Measurements from ENCODE around the gene SNRNP200.

SNRNP200 gene

DNA sequence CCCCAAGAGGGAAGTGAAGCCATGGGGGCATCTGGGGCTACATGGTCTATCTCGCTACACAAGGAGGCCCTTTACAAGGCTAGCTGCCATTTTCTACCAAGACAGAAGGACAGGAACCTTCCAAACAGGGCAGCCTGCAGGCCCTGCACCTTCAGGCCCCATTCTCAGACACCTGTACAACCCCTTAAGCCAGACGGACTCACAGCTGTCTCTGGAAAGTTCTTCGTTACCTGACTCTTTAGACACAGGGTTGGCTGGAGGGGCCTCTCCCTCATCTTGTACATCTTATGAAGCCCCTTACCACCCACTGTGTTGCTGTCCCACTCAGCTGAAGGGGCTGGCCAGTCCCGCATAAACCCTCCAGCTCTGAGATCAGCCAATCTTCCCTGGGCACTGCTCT, 56.7 kb downstream of the SNRNP200 start:
- no peak for DNase-seq

DNA sequence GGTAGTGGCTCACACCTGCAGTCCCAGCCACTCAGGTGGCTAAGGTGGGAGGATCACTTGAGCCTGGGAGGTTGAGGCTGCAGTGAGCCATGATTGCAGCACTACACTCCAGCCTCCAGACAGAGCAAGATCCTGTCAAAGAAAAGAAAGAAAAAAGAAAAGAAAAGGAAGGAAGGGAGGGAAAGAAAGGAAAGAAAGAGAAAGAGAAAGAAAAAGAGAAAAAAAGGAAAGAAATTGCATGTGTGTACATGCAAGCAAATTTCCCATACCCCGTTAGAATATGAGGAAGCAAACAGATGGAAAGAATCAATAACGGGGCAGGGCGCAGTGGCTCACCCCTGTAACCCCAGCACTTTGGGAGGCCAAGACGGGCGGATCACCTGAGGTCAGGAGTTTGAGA, 57.5 kb downstream of the SNRNP200 start:
- no peak for DNase-seq

DNA sequence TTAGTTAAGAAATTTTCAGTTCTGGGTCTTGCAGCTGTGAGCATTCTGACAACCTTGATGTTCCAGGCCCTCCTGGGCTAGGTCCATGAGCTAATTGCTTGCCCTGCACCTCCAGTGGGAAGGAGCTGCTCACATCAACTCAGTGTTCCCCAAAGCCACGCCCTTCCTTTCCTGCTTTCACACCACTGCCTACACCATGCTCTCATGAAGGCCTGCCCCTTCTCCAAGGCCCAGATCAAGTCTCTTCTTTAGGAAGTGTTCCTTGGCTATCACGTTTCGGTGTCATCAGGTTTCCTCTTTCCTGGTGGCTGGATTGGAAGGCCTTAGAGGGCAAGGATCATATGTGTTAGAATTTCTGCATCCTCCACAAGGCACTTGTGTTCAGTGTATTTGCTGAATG, 58.3 kb downstream of the SNRNP200 start:
- no peak for DNase-seq

DNA sequence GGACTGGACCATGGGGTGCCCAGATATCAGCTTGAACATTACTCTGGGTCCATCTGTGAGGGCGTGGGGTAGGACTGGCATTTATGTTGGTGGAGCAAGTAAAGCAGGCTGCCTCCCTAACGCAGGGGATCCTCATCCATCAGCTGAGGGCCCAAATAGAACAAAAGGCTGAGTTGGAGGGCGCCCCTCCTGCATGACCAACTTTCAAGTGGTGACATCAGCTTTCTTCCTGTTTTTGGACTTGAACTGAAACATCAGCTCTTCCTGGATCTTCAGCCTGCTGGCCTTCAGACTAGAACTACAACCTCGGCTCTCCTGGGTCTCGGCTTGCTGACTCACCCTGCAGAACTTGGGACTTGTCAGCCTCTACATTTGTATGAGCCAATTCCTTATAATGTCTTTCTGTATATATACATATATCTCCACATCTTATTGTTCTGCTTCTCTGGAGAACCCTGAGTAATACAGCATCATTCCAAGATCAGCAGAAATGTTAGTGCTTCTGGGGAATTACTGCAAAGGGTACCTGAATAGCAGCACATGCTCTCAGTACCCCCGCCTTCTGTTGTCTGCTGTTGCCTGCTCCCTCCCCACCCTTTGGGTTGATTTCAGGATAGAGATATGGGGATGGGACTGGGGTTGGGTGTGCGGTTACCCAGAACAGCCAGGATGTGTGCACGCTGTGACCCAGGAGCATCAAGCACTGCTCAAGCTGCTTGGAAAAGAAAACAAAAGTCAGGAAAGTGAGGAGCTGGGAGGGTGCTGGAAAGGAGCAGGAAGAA, 59.5 kb downstream of the SNRNP200 start:
- no peak for DNase-seq

DNA sequence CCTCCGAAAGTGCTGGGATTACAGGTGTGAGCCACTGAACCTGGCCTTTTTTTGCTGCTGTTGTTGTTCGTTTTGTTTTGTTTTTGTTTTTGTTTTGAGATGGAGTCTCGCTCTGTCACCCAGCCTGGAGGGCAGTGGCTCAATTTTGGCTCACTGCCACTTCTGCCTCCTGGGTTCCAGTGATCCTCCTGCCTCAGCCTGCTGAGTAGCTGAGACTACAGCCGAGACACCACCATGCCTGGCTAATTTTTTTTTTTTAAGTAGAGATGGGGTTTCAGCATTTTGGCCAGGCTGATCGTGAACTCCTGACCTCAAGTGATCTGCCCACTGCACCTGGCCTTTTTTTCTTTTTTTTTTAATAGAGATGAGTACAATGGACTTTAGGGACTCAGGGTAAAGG, 61.5 kb downstream of the SNRNP200 start:
- no peak for DNase-seq

DNA sequence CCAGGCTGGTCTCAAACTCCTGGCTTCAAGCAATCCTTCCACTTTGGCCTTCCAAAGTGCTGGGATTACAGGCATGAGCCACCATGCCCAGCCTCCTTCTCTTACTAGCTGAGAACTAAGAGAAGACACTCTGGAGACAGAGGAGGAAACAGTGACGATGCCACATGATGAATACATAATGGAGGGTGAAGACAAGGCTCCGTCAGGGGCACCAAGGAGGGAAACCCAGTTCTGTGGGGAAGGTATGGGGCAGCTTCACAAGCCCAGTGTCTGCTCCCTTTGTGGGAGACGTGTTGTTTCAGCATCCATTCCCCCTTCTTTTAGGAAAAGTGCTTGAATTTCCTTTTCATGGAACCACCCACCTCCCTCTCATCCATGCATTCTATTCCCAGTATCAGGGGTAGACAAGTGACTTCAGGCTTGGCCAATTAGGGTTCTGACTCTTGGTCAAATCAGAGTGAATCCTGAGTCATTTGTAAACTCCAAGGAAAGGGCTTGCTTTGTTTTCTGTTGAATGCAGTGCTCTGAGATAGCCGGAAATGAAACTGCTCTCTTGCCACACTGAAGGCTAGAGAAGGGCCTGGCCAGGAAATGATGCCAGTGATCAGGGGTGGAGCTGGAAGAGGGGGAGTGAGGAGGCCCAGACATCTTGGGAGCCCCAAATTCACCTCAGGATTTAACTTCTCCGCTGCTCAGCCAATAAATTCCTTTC, 63.3 kb downstream of the SNRNP200 start:
- peak; percentile 13 to 14 for DNase-seq

DNA sequence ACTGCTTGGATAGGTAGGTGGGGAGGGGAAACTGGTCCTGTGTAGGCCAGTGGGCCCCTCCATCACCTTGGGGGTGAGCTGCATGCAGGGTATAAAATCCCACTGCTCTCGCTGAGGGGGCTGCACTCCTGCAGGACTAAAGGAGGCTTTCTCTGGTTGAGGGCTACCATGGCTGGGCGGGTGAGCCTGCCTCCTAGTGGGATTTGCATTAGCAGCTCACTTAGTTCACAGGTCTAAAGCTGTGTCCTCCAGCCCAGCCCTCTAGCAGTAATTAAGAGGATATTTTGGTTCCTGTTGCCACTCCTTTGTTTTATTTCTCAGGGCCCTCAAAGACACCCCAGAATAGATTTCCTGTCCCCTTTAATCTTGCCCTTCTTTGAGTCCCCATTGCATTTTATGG, 64.1 kb downstream of the SNRNP200 start:
- no peak for DNase-seq

DNA sequence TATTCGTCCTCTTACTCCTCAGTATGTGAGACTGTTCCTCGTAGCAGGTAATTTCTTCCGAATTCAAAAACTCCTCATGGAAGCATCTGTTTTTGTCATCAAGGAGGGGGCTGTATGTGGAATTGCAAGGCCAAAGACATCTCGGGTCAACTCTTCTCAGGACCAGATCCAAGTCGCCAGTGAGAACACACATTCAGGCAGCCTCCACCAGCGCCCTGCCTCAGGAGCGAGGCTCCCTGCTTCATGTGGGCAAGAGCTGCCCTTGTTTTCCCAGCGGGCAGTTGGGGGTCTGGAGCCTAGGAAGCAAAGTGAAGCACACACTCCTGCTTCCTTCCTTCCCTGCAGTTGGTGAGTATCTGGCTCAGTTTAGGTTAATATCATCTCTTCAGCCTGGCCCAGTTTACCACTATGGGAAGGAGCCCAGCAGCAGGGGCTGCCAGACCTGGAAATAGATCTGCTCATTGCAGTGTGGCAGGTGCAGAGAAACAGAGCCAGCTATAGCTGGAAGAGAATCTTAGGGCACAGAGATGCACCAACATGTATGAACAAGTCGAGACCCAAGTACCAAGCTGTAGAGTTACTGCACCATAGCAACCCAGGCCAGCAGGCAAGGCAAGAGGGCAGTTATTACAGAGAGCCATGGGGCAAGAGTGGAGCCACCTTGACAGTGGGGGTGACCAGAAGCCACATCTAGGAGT, 64.9 kb downstream of the SNRNP200 start:
- no peak for DNase-seq

DNA sequence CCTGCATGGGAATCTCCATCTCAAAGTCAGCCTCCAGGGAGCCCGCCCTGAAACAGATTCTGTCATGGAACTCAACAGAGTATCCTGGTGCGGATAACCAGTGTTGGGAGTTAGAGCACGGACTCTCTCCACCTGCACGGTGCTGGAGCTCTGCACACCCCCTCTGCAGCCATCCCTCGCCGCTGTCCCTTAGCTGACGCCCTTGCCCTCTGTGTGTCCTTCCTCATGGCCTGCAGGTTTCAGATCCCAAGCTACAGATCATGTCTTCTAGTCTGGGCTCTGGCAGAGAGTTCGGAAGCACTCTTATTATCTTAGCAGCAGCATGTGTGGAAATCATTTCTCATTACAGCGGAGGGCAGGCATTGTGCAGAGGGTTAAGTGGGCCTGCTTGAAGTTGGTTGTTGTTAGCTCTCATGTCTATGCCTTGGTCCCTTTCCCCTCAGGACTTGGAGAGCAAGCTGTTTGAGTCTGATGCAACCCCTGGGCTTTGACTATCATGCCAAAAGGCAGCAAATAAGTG, 65.5 kb downstream of the SNRNP200 start:
- no peak for DNase-seq

DNA sequence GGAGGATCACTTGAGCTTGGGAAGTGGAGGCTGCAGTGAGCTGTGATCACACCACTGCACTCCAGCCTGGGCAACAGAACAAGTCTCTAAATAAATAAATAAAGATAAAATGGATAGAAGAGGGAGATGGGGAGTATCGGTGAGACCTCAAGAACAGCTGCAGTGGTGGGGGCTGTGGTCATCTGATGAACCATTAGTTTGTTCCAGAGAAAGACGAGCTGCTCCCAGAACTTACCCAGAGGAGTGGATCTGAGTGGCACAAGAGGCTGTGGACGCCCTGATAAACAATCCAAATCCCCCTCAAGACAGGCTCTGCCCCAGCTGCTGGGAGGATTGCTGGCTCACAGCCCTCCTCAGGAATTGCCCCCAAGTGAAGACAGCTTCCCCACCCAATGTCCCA, 66.3 kb downstream of the SNRNP200 start:
- DNase-seq: no peak

DNA sequence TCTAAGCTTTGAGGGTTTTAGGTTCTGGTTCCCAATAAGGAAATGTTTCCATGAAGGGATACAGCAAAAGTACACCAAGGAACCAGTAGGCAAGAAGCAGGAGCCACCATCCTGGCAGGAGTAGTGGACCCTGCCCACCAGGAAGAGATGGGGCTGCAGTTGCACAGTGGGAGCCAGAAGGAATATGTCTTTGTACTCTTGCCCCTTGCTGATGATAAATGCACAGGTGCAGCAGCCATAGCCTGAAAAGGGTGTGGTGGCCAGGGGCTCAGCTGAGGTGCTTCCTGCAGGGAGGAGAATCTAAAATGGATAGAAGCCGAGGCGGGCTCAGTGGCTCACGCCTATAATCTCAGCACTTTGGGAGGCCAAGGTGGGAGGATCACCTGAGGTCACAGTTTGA, 67.1 kb downstream of the SNRNP200 start:
- DNase-seq: no peak

DNA sequence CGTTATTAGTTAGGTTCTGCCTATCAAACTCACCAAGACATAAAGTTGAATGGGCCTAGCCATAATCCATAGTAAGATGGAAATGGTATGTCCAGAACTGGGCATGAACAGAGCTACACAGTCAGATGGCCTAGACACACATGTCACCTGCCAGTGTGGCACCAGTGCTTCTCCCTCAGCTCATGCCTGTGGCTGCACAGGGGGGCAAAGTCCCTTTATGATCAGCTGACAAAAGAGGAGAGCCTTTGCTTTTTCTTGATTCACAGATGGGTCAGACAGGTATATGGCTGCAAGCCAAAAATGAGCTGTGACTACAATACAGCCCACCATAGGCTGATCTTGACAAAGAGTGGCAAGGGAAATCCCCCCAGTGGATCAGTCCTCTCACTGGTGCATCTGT, 68.5 kb downstream of the SNRNP200 start:
- DNase-seq: no peak

DNA sequence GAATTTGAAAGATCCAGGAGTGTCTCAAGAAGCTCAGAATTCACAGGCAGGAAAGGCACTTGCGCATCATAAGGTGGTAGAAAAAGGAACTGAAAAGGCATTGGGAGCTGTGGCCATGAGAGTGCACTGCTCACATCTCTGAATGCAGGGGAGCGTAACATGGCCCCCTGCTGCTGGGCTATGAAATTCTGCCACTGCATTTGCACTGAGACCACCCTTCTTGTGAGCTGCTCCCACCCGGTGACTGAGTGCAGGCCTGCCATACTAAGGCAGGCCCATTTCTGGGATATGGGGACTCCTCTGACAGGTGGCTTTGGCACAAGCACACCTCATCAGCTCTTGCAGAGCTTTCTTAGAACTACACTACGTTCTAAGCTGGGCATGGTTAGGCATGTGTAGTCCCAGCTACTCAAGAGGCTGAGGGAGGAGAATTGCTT, 71.4 kb downstream of the SNRNP200 start:
- no peak for DNase-seq

DNA sequence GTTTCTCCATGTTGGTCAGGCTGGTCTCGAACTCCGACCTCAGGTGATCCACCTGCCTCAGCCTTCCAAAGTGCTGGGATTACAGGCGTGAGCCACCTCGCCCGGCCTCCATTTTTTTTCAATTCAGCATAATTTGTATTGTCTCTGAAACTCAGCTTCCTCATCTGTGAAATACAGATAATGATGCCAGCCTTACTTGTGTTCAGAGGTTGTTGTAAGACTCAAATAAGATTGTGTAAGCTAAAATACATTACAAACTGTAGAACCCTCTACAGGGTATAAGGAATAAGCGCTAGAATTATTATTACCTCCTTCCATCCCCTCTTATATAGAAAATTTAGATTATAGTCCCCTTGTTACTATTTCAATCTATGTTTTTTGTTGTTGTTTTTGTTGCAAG, 71.9 kb downstream of the SNRNP200 start:
- no peak for DNase-seq

DNA sequence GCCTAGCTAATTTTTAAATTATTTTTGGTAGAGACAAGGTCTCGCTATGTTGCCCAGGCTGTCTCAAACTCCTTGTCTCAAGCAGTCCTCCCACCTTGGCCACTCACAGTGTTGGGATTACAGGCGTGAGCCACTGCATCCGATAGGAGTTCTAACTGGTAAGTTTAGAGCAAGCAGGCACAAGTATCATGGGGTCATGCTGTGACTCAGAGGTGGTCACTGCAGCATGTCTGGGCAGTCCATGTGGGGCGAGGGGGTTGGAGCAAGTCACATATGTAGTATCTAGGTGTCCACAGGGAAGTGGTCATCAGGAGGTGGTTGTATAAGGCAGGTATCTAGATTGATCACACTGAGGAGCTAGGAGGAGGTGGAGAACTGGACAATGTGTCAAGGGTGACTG, 74.0 kb downstream of the SNRNP200 start:
- DNase-seq: no peak

DNA sequence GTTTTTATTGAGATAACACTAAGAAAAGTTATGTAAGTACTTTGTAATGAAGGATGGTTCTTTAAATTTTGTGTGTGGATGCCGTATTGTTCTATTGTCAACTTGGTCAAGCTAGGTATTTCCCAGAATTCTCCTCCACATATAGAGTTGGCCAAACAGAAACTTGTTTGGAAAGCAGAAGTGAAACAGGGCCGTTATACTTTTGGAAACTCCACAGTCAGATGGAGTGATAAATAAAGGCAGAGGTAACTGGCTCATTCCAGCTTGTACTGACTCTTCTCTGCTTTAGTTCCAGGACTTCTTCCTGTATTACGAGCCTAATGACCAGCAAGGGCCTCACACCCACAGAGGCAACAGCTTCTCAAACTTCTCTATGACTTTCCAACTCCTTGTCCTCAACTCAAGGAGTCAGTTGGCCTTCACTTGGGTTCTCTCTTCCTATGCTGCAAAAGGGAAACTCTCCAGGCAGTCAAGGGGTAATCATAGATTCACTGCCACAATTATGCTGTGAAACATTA, 80.3 kb downstream of the SNRNP200 start:
- no peak for DNase-seq
